Fibroblast of skin of right quadriceps (primary cell): ENCODE results near the gene PCDHGC3.

ENCODE experiments used
- DNase-seq: peaks from one replicate; pipeline ENCODE4 v3.0.0-alpha.2; 2013

PCDHGC3 gene

GRCh38 chr5:141508798-141509611 is 33.2 kb downstream of the PCDHGC3 start:
- peak; percentile 99 for DNase-seq

- no peak for DNase-seq
These were observed 34.4 kb downstream of the PCDHGC3 start for GRCh38 chr5:141510160-141510559.

- no peak for DNase-seq
These were observed 35.3 kb downstream of the PCDHGC3 start for GRCh38 chr5:141510850-141511601.

GRCh38 chr5:141511771-141512325 is 36.1 kb downstream of the PCDHGC3 start:
- no peak for DNase-seq

- DNase-seq = peak; percentile 67
These were observed 36.7 kb downstream of the PCDHGC3 start for GRCh38 chr5:141512390-141512910.

GRCh38 chr5:141512911-141513626 is 37.3 kb downstream of the PCDHGC3 start:
- DNase-seq = peak; percentile 63

- DNase-seq = peak; percentile 86
These were observed 38.0 kb downstream of the PCDHGC3 start for GRCh38 chr5:141513627-141514329.

GRCh38 chr5:141514330-141515133 is 38.8 kb downstream of the PCDHGC3 start:
- DNase-seq = peak; percentile 77

- no peak for DNase-seq
These were observed 39.4 kb downstream of the PCDHGC3 start for GRCh38 chr5:141515141-141515540.

GRCh38 chr5:141515946-141516671 is 40.3 kb downstream of the PCDHGC3 start:
- DNase-seq = no peak

- no peak for DNase-seq
These were observed 40.9 kb downstream of the PCDHGC3 start for GRCh38 chr5:141516672-141517025.

GRCh38 chr5:141517312-141517711 is 41.5 kb downstream of the PCDHGC3 start:
- DNase-seq = no peak

GRCh38 chr5:141517880-141518617 is 42.3 kb downstream of the PCDHGC3 start:
- DNase-seq = peak; percentile 70

- DNase-seq = no peak
These were observed 42.9 kb downstream of the PCDHGC3 start for GRCh38 chr5:141518618-141519015.

GRCh38 chr5:141519605-141520565 is 44.1 kb downstream of the PCDHGC3 start:
- no peak for DNase-seq

- peak; percentile 99 for DNase-seq
These were observed 45.5 kb downstream of the PCDHGC3 start for GRCh38 chr5:141521244-141521781.

- DNase-seq = no peak
These were observed 46.5 kb downstream of the PCDHGC3 start for GRCh38 chr5:141522301-141522700.

GRCh38 chr5:141523991-141524390 is 48.2 kb downstream of the PCDHGC3 start:
- no peak for DNase-seq
